ENCODE results near the gene CD52. TPM values are rescaled to one million over a fixed set of nuclear protein-coding genes. Genes with fewer than 3 reads are reported as not detected.

CD52 gene, protein sequence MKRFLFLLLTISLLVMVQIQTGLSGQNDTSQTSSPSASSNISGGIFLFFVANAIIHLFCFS
- total RNA-seq (2014; rRNA removed; shearing (Covaris generic)): 5.1 and 8.3 TPM in 2 replicates

DNA sequence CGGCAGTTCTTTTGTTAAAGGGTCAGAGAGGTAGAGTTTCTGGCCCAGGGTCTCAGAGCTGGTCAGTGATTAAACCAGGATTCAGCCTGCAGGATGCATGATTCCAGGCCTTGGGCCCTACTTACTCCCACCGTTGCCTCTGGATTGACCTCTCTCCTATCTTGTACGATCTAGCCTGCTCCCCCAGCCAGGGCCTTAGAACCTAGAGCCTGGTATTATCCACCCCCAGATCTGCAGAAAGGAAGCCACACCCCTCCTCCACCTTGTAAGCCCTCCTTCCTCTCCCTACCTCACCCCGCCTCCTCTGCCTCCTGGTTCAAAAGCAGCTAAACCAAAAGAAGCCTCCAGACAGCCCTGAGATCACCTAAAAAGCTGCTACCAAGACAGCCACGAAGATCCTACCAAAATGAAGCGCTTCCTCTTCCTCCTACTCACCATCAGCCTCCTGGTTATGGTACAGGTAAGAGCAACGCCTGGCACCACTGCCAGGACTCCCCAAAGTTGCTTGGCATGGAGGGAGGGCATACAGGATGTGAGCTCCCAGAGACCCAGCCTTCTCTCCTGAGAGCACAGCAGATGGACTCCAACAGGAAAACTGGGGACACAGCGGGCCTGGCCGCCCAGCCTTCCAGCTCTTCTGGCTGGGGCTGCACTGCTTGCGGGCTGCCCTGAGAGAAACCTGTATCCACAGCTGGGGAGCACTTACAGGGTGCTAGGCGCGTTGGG, at the start of gene CD52:
Gene CD52 (plus strand): TSS at position 347 of the 726 bp plus-strand sequence. CDS start 60 bp downstream, at position 407.
- H3K27me3 ChIP-seq (ENCODE audit: control insufficient read depth, insufficient read depth, low read length): no peaks in the 10 kb centered on the region
- DNase-seq: peak; percentile 86
- H3K36me3 ChIP-seq (replicated peaks; ENCODE audit: control insufficient read depth, insufficient read depth, low read length): peaks cover 9% of the 10 kb centered on the region
- no peak within 1 kb of the TSS for H3K4me3 ChIP-seq (ENCODE audit: insufficient read depth, low read depth, low read length)

DNA sequence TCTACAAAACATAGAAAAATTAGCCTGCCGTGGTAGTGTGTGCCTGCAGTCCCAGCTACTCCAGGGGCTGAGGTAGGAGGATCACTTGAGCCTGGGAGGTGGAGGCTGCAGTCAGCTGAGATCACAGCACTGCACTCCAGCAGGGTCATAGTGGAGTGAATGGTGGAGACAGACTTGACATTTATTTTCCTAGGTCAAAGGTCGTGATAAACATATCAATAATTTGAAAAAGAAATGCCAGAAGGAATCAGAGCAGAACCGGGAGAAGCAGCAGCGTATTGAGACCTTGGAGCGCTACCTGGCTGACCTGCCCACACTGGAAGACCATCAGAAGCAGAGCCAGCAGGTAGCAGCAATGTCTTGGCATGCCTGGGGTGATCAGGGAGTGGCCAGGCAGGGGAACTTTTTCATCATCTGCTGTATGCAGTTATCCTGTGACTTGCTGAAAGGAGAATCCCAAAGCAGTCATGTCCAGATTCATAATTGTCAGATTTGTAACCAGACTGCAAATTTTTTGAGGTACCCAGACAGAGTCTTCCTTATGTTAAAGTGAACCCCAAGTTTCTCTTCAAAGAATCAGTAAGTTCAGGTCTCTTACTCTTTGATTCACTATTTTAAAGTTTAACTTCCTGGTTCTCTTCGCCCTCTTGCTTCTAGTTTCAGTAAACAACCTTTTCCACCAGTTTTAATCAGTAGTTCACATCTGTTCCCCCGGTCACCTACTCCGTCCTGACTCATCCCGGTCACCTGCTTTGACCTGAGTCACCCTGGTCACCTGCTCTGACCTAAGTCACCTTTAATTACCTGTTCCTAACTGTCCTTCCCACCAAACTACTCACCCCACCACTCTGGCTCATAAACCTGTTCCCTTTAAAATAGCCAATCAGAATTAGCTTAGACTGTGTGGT, 49.2 kb upstream of the CD52 start:
- H3K4me3 ChIP-seq (ENCODE audit: insufficient read depth, low read depth, low read length): no peak overlapping the region
- no peak for DNase-seq
- H3K36me3 ChIP-seq (replicated peaks; ENCODE audit: control insufficient read depth, insufficient read depth, low read length): peaks cover 39% of the 10 kb centered on the region
- H3K27me3 ChIP-seq (ENCODE audit: control insufficient read depth, insufficient read depth, low read length): no peaks in the 10 kb centered on the region

DNA sequence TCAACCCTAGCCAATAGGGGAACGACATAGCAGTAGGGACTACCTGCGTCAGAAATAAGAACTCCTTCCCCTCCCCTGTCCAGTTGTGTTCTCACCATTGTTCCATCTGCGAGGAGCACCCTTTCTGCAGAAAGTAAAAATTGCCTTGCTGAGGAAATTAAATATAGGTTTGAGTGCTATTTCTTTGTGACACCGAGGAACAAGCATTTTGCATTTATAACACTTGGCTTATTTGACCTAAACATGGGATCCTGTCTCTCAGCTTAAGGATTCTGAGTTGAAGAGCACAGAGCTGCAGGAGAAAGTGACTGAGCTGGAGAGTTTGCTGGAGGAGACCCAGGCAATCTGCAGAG, 48.6 kb upstream of the CD52 start:
- Histone ChIP-seq H3K27me3 (ENCODE audit: control insufficient read depth, insufficient read depth, low read length) (no peaks in the 10 kb centered on the region), H3K36me3 (replicated peaks; ENCODE audit: control insufficient read depth, insufficient read depth, low read length) (peaks cover 41% of the 10 kb centered on the region), H3K4me3 (ENCODE audit: insufficient read depth, low read depth, low read length) (no peak overlapping the region)
- DNase-seq: no peak

DNA sequence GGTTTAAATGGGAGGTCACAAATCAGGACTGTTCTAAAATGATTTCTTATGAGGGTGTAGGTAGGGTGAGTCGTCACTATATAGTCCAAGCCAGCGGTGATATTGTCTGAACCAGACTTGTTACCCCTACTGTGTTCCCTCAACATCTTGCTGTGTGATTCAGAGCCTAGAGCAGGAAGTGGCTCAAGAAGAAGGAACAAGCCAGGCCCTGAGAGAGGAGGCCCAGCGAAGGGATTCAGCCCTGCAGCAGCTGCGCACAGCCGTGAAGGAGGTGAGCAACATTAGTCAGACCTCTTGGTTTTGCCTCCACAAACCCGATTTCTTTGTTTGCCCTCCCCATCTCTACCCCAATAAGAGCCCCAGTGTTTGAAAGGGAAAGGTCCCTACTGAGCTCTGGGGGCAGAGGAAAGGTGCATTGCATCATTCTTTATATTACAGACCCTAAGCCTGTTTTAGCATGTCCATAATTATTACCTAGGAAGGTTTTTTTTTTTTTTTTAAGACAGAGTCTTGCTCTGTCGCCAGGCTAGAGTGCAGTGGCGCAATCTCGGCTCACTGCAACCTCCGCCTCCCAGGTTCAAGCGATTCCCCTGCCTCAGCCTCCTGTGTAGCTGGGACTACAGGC, 42.8 kb upstream of the CD52 start:
- DNase-seq: no peak
- H3K4me3 ChIP-seq (ENCODE audit: insufficient read depth, low read depth, low read length): no peak overlapping the region
- peaks cover 55% of the 10 kb centered on the region for H3K36me3 ChIP-seq (replicated peaks; ENCODE audit: control insufficient read depth, insufficient read depth, low read length)
- H3K27me3 ChIP-seq (ENCODE audit: control insufficient read depth, insufficient read depth, low read length): no peaks in the 10 kb centered on the region

DNA sequence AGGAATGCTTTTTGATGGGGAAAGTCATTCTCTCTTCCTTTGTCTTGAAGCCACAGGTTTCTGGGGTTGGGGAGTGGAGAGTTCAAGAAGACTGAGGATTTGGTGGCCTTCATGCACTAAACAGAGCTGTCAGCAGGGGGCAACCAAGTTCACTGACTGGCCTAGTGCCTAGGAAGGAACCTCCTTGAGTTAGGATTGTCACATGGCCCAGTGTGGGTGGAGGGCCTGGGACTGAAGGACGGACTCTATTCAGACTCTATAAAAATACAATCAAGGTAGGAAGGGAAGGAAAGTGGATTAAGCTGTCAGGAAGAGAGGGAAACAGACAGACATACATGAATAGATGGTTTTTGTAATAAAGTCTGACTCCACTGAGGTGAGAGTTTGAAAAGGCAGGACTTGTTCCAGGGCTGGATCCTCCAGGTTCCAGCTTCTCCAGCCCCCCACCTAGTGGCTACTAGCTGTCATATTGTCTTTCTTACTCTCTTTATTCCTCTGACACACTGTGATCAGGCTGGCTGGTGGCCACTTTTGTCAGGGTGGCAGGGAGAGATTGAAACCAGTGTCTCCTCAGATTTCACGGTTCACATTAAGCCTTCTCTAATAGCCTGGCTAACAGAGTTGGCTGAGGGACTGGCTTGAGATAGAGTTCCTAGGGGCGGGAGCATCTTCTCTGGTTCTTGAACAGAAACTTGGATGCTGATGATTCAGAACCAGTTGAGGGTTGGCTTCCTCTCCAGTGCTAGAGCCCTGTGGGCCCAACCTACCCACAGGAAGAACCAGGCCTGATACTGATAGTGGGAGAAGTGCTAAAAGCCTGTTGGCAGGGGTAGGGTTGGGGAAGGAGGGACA, 42.0 kb upstream of the CD52 start:
- no peaks in the 10 kb centered on the region for H3K27me3 ChIP-seq (ENCODE audit: control insufficient read depth, insufficient read depth, low read length)
- peak; percentile 86 for DNase-seq
- peaks cover 48% of the 10 kb centered on the region for H3K36me3 ChIP-seq (replicated peaks; ENCODE audit: control insufficient read depth, insufficient read depth, low read length)
- H3K4me3 ChIP-seq (ENCODE audit: insufficient read depth, low read depth, low read length): no peak overlapping the region

DNA sequence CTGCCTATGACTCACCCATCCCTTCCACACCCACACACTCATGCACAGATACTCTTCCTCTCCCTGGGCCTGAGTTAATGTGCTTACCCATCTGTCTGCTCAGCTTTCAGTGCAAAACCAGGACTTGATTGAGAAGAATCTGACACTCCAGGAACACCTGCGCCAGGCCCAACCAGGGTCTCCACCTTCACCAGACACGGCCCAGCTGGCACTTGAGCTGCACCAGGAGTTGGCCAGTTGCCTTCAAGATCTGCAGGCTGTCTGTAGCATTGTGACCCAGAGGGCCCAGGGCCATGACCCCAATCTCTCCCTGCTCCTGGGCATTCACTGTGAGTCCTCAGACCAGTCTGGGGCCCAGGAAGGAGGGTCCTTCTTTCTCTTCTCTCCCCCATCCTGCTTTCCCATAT, 41.3 kb upstream of the CD52 start:
- no peak overlapping the region for H3K4me3 ChIP-seq (ENCODE audit: insufficient read depth, low read depth, low read length)
- H3K36me3 ChIP-seq (replicated peaks; ENCODE audit: control insufficient read depth, insufficient read depth, low read length): peaks cover 43% of the 10 kb centered on the region
- no peak for DNase-seq
- no peaks in the 10 kb centered on the region for H3K27me3 ChIP-seq (ENCODE audit: control insufficient read depth, insufficient read depth, low read length)

DNA sequence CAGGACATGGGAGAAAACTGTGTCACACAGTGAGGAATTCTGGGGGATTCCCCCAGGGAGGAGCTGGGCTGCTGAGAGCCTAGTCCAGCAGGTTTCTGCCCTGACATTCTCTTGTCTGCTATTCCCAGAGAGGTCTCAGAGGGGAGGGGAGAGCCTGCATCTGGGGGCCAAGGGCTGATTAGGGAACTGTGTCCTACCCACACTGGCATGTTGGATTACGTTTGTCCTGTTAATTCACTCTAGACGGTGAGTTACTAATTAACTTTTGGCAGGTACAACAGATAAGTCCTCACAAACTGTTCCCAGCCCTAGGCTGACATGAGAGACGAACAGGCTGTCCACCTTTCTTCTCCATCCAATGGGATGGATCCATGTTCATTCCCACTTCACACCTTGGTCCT, 40.5 kb upstream of the CD52 start:
- DNase-seq: no peak
- H3K36me3 ChIP-seq (replicated peaks; ENCODE audit: control insufficient read depth, insufficient read depth, low read length): peaks cover 35% of the 10 kb centered on the region
- no peaks in the 10 kb centered on the region for H3K27me3 ChIP-seq (ENCODE audit: control insufficient read depth, insufficient read depth, low read length)
- no peak overlapping the region for H3K4me3 ChIP-seq (ENCODE audit: insufficient read depth, low read depth, low read length)

DNA sequence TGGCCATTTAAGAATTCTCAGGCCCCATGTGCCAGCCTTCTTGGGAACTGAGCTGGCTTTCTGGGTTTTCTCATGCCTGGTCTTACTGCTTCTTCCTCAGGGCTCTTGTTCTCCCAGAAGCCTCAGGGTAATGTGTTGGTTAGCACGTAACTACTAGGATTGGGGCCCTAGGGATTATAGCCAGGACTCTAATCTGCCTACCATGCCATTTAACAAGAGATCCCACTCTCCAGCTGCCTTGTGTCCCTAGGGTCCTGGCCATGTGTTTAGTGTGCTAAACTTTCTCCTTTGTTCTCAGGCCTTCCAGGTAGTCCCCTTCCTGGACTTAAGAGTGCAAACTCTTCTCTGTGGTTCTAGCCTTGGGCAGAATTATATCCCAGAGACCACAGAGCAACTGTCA, 40.0 kb upstream of the CD52 start:
- H3K36me3 ChIP-seq (replicated peaks; ENCODE audit: control insufficient read depth, insufficient read depth, low read length): peaks cover 34% of the 10 kb centered on the region
- H3K4me3 ChIP-seq (ENCODE audit: insufficient read depth, low read depth, low read length): no peak overlapping the region
- DNase-seq: no peak
- no peaks in the 10 kb centered on the region for H3K27me3 ChIP-seq (ENCODE audit: control insufficient read depth, insufficient read depth, low read length)

DNA sequence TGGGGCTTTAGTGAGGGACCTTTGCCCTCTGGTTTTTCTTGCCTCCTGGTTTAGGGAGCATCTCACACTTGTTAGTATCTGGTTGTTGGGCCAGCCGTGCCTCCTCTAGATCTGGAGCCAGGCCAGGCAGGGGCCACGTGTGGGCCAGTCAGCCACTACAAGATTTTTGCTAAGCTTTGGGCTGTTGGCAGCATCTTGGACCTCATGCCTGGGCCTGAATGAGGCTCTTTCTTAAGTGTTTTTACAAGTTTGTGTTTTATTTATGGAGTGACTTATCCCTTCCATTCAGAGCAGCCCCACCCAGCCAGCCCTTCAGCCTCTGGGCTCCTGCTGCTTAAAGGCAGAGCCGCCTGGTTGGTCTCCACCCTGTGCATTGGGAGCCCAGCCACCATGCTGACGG, 39.5 kb upstream of the CD52 start:
- H3K36me3 ChIP-seq (replicated peaks; ENCODE audit: control insufficient read depth, insufficient read depth, low read length): peaks cover 31% of the 10 kb centered on the region
- H3K27me3 ChIP-seq (ENCODE audit: control insufficient read depth, insufficient read depth, low read length): no peaks in the 10 kb centered on the region
- no peak overlapping the region for H3K4me3 ChIP-seq (ENCODE audit: insufficient read depth, low read depth, low read length)
- DNase-seq: no peak

DNA sequence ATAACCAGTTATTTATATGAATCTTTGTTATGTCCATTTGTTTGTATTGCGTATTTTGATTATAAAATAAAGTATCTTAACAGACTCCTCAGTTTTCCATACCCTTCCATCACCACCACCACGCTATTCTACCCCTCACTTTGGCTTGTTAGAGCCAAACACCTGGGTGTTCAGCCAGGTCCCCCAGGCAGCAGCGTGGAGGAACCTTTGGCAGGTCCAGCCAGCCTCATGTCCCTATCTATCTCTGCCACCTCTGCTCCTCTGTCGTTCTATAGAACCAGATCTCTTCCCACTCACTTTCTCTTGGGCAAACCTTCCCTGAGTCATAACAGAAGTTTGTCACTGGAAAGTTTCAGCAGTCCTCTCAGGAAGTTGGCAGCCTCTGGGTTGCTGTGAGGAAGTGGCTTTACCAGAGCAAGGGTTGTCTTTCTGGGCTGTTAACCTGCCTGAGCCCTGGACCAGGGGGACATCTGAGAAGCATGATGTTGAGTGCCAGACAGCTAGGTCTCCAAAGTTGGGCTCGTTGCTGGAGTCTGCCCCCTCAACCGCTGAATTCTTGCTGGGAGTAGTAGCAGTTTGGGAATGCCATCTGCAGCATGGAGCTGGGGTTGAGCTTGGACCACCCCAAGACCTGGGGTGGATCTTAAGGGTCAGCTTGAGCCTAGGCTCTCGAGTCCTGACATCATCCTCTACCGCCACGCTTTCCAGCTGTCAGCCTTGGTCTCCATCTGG, 38.9 kb upstream of the CD52 start:
- Histone ChIP-seq H3K27me3 (ENCODE audit: control insufficient read depth, insufficient read depth, low read length) (no peaks in the 10 kb centered on the region), H3K4me3 (ENCODE audit: insufficient read depth, low read depth, low read length) (peak overlapping the region; percentile 93), H3K36me3 (replicated peaks; ENCODE audit: control insufficient read depth, insufficient read depth, low read length) (peaks cover 31% of the 10 kb centered on the region)
- DNase-seq: peak; percentile 64

DNA sequence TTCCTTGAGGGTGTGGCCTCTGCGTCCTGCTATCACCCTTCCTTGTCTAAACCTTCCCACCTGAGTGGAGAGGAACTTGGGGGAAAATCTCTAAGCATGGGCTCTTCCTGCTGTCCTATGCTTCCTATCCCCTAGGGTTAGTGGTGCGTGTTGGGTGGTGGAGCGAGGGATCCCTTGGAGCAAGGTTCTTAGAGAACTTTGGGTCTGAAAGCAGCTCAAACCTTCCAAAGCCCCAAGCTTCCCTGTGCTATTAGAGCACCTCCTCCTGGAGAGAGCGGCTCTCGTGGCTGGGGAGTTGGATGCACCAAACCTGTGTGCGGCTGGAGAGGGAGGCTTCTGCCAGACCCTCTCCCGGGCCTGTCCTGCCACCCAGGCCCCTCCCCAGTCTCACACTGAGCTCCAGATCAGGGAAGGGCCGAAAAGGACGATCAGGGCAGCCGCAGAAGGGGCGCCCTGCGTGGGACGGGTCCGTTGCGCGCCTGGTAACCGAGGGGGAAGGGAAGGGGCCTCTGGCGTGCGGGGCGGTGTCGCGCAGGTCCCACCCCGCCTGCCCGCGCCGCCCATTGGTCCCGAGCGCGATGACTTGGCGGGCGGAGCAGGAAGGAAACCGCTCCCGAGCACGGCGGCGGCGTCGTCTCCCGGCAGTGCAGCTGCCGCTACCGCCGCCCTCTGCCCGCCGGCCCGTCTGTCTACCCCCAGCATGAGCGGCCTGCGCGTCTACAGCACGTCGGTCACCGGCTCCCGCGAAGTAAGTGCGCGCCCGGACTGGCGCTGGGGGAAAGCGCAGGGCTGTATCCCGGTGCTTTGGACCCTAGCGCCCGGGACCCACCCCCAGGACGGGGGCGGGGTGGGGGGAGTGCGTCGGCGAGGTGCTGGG, 38.1 kb upstream of the CD52 start, which contains the start of gene SH3BGRL3:
Gene SH3BGRL3 (plus strand): TSS at position 631 of the 877 bp plus-strand sequence. CDS start 70 bp downstream, at position 701.
- Histone ChIP-seq H3K36me3 (replicated peaks; ENCODE audit: control insufficient read depth, insufficient read depth, low read length) (peaks cover 27% of the 10 kb centered on the region), H3K4me3 (ENCODE audit: insufficient read depth, low read depth, low read length) (peak within 1 kb of the TSS; percentile 93), H3K27me3 (ENCODE audit: control insufficient read depth, insufficient read depth, low read length) (no peaks in the 10 kb centered on the region)
- peak; percentile 97 for DNase-seq

DNA sequence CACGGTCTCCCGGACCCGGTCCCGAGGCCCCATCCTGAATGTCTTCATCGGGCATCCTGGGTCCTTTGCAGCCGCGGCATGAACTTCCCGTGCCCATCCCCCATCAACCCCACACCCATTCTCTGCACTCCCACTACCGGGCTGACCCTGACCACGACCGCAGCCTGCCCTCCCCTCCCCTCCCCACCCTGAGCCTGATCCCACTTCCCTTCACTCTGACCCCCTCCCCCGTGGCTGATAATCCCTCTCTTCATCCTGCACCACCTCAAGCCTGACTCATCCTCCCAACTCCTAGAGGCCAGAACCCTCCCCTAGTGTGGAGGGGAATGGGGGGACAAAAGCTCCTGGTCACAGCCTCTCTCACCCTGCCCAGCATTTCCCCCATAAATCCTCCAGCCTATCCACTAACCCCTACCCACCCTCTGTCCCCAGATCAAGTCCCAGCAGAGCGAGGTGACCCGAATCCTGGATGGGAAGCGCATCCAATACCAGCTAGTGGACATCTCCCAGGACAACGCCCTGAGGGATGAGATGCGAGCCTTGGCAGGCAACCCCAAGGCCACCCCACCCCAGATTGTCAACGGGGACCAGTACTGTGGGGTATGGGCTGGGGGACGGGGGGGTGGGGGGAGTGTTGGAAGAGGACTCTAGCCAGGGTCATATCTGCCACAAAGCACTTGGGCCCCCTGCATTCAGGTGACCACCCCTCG, 37.3 kb upstream of the CD52 start:
- no peak for DNase-seq
- peak overlapping the region; percentile 93 for H3K4me3 ChIP-seq (ENCODE audit: insufficient read depth, low read depth, low read length)
- peaks cover 23% of the 10 kb centered on the region for H3K36me3 ChIP-seq (replicated peaks; ENCODE audit: control insufficient read depth, insufficient read depth, low read length)
- no peaks in the 10 kb centered on the region for H3K27me3 ChIP-seq (ENCODE audit: control insufficient read depth, insufficient read depth, low read length)

Data from H7 (cell line).